GM12865 (cell line): Measurements from ENCODE around the gene ITFG2.
"Not testable (repeated sequence)": the region's sequence is repeated elsewhere in the genome, so short reads cannot be mapped to it uniquely, and the experiment has no call there.

Source experiments
- DNase-seq: peaks from one replicate; pipeline ENCODE4 v3.0.0; 2010; ENCODE audit warnings: low read depth
- H3K4me3 ChIP-seq: 2 replicates; pipeline ENCODE4 v1.5.1; 2011; ENCODE audit warnings: mild to moderate bottlenecking, low read depth, low read length, control low read depth
- CTCF ChIP-seq: IDR thresholded peaks from 2 replicates; pipeline ENCODE4 v1.5.1; 2011; ENCODE audit warnings: low read length, control low read depth, low read depth, inconsistent platforms; ENCODE audit not compliant: insufficient read depth; ENCODE audit errors: missing control alignments

ITFG2 gene

GRCh38 chr12:2812290-2813213 lies at the start of gene ITFG2:
Gene ITFG2 (plus strand): TSS chr12:2812668. CDS start chr12:2812761, 93 bp downstream.
- TF ChIP-seq CTCF, result no peak
- peak within 1 kb of the TSS; percentile 94 for H3K4me3 ChIP-seq
- DNase-seq, result peak; percentile 98

- no peak overlapping the region for H3K4me3 ChIP-seq
- no peak for DNase-seq
- TF ChIP-seq CTCF, result no peak
Measured at GRCh38 chr12:2764398-2764797, 48.1 kb upstream of the ITFG2 start.

GRCh38 chr12:2765052-2765451 lies 47.4 kb upstream of the ITFG2 start:
- DNase-seq, result no peak
- TF ChIP-seq CTCF, result no peak
- H3K4me3 ChIP-seq, result no peak overlapping the region

- TF ChIP-seq CTCF, result no peak
Measured at GRCh38 chr12:2765608-2766007, 46.9 kb upstream of the ITFG2 start.

GRCh38 chr12:2768224-2768961 lies 44.1 kb upstream of the ITFG2 start:
- no peak for TF ChIP-seq CTCF
- peak; percentile 13 for DNase-seq
- no peak overlapping the region for H3K4me3 ChIP-seq

More at GRCh38 chr12:2765608-2766007, 46.9 kb upstream of the ITFG2 start:
- H3K4me3 ChIP-seq, result no peak overlapping the region
- no peak for DNase-seq

GRCh38 chr12:2769866-2770533 lies 42.5 kb upstream of the ITFG2 start:
- H3K4me3 ChIP-seq, result no peak overlapping the region
- DNase-seq, result no peak
- no peak for TF ChIP-seq CTCF

- not testable (repeated sequence) for H3K4me3 ChIP-seq, DNase-seq
Measured at GRCh38 chr12:2770544-2770943, 41.9 kb upstream of the ITFG2 start.
